ENCODE data around the gene SYNE1. TPM values are rescaled to one million over a fixed set of nuclear protein-coding genes. Genes with fewer than 3 reads are reported as not detected.

The SYNE1 gene
- total RNA-seq, 2 donors from 2014 or later, result 135 to 160 TPM

DNA sequence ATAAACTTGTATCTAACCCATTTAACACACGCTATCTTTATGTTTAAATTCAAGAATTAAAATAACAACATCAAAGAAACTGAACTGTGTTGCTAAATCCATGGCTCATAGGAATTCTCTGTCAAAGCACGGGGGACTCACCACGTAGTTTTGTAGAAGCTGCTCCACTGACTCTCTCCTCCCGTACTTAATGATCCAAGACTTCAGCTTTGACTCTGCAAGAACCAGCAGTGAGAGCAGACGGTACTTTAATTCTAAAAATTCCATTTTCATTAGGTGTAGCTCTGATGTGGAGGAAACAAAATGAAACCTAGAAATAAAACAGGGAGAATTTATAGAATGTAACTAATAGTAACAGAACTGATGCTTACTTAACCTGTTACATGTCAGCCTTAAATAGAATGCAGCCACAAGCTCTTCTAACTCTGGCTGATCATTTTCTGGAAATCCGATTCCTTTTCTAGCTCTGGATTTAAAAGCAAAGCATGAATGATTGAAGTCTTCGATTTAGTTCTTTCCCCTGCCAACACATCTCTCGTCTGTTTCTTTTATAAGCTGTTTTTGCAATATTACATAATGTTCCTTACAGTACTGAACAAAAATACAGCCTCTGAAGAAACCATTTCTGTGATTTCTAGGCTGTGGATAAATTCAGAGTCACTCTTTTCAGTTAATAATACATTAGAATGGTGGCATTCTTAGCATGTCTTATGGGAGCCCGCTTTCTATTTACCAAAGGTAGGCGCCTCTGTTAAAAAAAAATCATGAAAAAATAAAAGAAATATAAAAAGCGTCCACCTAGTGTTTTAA, 165.5 kb downstream of the SYNE1 start:
- no peak overlapping the region for H3K4me3 ChIP-seq
- H3K36me3 ChIP-seq, result no peaks in the 10 kb centered on the region
- no peak overlapping the region for H3K27ac ChIP-seq
- H3K4me1 ChIP-seq, result no peaks in the 10 kb centered on the region
- TF ChIP-seq, protein P1, sequence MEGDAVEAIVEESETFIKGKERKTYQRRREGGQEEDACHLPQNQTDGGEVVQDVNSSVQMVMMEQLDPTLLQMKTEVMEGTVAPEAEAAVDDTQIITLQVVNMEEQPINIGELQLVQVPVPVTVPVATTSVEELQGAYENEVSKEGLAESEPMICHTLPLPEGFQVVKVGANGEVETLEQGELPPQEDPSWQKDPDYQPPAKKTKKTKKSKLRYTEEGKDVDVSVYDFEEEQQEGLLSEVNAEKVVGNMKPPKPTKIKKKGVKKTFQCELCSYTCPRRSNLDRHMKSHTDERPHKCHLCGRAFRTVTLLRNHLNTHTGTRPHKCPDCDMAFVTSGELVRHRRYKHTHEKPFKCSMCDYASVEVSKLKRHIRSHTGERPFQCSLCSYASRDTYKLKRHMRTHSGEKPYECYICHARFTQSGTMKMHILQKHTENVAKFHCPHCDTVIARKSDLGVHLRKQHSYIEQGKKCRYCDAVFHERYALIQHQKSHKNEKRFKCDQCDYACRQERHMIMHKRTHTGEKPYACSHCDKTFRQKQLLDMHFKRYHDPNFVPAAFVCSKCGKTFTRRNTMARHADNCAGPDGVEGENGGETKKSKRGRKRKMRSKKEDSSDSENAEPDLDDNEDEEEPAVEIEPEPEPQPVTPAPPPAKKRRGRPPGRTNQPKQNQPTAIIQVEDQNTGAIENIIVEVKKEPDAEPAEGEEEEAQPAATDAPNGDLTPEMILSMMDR (IDR thresholded peaks at IDR 0.05), result no peak
- H3K9me3 ChIP-seq, result peaks cover 0 to 9% of the 10 kb centered on the region in 2 donors
- no peak for DNase-seq (ENCODE audit: low spot score)
- no peaks in the 10 kb centered on the region for H3K27me3 ChIP-seq

DNA sequence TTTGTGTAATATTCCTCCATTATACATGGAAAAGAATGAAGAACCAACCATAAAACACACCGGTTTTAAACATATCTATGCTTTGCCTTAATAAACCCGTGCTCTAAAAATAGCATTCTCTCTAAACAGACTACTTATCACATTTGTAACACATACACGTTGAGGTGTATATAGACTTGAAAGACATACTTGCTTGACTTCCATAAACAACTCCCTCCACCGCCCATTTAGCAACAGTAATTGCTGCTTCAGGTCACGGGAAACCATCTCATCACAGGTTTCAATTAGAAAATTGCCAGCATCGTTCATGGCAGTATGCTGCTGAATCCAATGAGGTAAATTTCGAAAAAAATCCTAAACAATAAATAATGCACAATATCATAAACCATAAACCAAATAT, 174.0 kb downstream of the SYNE1 start:
- peak overlapping the region in 1 of 2 donors; percentile 1 for H3K4me3 ChIP-seq
- H3K27ac ChIP-seq, result no peak overlapping the region
- no peak for DNase-seq (ENCODE audit: low spot score)
- no peaks in the 10 kb centered on the region for H3K36me3 ChIP-seq
- TF ChIP-seq, protein P1 (IDR thresholded peaks at IDR 0.05), result no peak
- no peaks in the 10 kb centered on the region for H3K27me3 ChIP-seq
- H3K9me3 ChIP-seq, result no peaks in the 10 kb centered on the region
- H3K4me1 ChIP-seq, result no peaks in the 10 kb centered on the region

DNA sequence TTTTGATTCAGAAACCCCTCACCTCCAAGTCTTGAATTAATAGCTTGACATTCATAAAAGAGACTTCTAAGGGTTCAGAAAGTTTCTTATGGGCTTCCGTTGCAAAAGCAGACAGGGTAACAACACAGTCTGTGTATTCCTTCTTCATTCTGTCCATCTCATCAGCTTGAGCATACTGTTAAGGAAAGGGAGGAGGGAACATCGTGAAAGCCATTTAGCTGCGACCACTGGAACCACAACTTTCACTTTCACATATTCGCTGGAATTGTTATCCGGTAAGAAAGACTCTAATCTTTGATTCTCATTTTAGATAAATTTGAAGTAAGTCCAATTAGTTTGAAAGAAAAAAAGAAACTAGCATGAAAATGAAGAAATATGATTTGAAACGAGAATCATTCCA, 174.4 kb downstream of the SYNE1 start:
- Histone ChIP-seq H3K4me1 (no peaks in the 10 kb centered on the region), H3K4me3 (peak overlapping the region in 1 of 2 donors; percentile 1), H3K27me3 (no peaks in the 10 kb centered on the region)

DNA sequence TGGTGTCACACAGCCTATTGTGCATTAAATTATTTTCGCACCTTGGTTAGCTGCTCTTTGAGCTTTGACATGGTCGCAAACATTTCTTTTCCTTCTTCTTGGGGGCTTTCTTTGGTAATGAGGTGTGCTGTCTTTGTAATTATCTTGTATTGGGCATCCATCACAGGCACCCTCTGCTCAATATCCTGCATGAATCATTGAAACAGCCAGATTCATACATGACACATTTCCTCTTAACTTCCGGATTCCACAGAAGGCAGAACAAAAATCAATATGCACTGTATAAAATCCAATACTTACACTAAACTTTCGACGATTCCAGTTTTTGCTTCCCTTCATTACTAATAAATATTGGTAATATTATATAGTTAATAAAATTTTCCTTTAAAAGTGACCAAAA, 175.6 kb downstream of the SYNE1 start:
- H3K4me3 ChIP-seq, result no peak overlapping the region
- TF ChIP-seq, protein P1 (IDR thresholded peaks at IDR 0.05), result no peak
- no peak for DNase-seq (ENCODE audit: low spot score)
- H3K27ac ChIP-seq, result no peak overlapping the region
- H3K27me3 ChIP-seq, result no peaks in the 10 kb centered on the region
- no peaks in the 10 kb centered on the region for H3K9me3 ChIP-seq
- no peaks in the 10 kb centered on the region for H3K36me3 ChIP-seq
- no peaks in the 10 kb centered on the region for H3K4me1 ChIP-seq

More for the DNA sequence above, 174.4 kb downstream of the SYNE1 start:
- TF ChIP-seq, protein P1 (IDR thresholded peaks at IDR 0.05), result no peak
- no peaks in the 10 kb centered on the region for H3K9me3 ChIP-seq
- DNase-seq (ENCODE audit: low spot score), result no peak
- no peak overlapping the region for H3K27ac ChIP-seq
- H3K36me3 ChIP-seq, result no peaks in the 10 kb centered on the region

DNA sequence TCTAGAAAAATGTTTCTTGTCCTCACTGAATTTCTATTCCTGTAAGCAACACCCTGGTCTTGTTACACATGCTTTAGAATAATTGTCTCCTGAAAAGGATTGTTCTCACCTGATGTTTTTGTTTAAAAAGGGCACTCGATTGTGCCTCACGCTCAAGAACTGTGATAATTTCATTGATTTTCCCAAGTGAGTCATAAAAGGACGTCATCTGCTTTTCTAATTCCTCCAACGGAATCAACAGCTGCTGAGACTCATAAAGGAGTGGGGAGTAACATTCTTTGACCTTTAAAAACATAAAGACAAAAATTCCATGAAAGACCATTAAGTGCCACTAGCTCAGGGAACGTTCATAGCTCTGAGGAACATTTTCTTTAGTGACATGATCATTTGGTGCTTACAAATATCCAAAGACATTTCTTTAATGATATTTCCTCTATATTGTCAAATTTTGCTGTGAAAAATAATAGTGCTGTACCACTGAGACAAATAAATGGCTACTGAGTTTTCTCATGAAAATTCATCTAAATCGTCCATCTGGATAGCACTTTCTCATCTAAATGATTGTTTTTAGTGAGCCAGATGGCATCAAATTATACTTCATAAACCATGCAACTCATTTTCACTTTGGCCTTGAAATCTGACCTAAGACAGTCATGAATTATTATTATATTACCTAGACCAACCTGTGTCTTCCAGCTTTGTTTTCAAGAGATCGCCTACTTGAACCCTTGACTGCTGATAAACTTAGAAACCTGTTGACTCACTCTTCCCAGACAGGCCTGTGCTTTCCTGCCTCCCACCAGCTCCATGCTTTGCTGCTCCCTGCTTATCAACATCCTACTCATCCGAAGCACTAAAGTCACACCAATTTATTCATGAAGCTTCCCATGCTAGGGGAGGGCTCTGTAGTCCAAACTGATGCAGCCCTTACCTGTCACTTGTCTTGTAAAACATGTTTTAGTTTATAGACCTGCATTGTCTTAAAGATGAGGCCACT, 178.2 kb downstream of the SYNE1 start:
- no peak overlapping the region for H3K27ac ChIP-seq
- H3K9me3 ChIP-seq, result no peaks in the 10 kb centered on the region
- TF ChIP-seq, protein P1 (IDR thresholded peaks at IDR 0.05), result no peak
- H3K4me1 ChIP-seq, result no peaks in the 10 kb centered on the region
- no peaks in the 10 kb centered on the region for H3K36me3 ChIP-seq
- H3K4me3 ChIP-seq, result no peak overlapping the region
- H3K27me3 ChIP-seq, result no peaks in the 10 kb centered on the region
- DNase-seq (ENCODE audit: low spot score), result no peak

Measured in right atrium auricular region (tissue), 2 donors.